ENCODE results near the gene MYRF. TPM values are rescaled to one million over a fixed set of nuclear protein-coding genes. Genes with fewer than 3 reads are reported as not detected.

Gene MYRF
- total RNA-seq, 3 donors from 2014 or later (not counting 1 experiment from before 2014, with no cell fraction given) = 4.9 to 15.3 (median 7.3) TPM

DNA sequence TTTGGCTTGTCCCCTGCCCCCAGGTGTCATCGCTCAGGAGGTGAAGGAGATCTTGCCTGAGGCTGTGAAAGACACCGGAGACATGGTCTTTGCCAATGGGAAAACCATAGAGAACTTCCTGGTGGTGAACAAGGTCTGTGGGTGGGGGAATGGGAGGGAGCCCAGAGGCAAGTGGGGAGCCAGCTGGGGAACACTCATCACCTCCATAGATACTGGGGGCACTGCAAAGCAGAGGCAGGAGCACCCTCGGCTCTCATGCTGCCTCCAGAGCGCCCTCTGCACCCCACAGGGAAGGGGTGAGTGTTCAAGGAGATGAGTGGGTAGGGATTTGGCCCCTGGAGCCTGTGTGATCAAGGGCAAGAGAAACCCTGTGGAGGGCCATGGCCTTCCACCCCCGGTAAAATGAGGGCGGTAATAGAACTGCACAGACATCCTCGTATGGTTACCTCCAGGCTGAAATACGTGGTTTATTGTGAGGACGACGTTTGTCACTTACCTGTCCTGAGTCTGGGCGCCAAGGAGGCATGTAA is 26.0 kb downstream of the MYRF start:
- Mint-ChIP-seq H3K27ac (no peak overlapping the region), H3K27me3 (ENCODE audit: low read depth in 2 of 2) (no peaks in the 10 kb centered on the region), H3K9me3 (no peaks in the 10 kb centered on the region), H3K4me1 (peaks cover 13 to 28% of the 10 kb centered on the region in 2 donors), H3K36me3 (no peaks in the 10 kb centered on the region), H3K4me3 (peak overlapping the region; percentile 17)
- H3K9me3 ChIP-seq (ENCODE audit: control insufficient read depth, insufficient read depth, low read length) = no peaks in the 10 kb centered on the region
- intact Hi-C loops (cut with micrococcal nuclease) = no loop called here
- peaks cover 33% of the 10 kb centered on the region for H3K4me1 ChIP-seq (ENCODE audit: control insufficient read depth, insufficient read depth, low read length)
- no peak overlapping the region for H3K4me3 ChIP-seq (ENCODE audit: low read length)
- WGBS (ENCODE audit: insufficient coverage) = 88% methylated on average over 11 of the region's 11 CpGs
- H3K27me3 ChIP-seq (ENCODE audit: control insufficient read depth, insufficient read depth, low read length) = no peaks in the 10 kb centered on the region
- DNase-seq (no peak), ATAC-seq (no peak)
- TF ChIP-seq, protein P1, sequence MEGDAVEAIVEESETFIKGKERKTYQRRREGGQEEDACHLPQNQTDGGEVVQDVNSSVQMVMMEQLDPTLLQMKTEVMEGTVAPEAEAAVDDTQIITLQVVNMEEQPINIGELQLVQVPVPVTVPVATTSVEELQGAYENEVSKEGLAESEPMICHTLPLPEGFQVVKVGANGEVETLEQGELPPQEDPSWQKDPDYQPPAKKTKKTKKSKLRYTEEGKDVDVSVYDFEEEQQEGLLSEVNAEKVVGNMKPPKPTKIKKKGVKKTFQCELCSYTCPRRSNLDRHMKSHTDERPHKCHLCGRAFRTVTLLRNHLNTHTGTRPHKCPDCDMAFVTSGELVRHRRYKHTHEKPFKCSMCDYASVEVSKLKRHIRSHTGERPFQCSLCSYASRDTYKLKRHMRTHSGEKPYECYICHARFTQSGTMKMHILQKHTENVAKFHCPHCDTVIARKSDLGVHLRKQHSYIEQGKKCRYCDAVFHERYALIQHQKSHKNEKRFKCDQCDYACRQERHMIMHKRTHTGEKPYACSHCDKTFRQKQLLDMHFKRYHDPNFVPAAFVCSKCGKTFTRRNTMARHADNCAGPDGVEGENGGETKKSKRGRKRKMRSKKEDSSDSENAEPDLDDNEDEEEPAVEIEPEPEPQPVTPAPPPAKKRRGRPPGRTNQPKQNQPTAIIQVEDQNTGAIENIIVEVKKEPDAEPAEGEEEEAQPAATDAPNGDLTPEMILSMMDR (IDR thresholded peaks at IDR 0.05) = no peak
- no peak overlapping the region for H3K27ac ChIP-seq (ENCODE audit: low read length)
- H3K36me3 ChIP-seq (ENCODE audit: control insufficient read depth, insufficient read depth, low read length) = no peaks in the 10 kb centered on the region

DNA sequence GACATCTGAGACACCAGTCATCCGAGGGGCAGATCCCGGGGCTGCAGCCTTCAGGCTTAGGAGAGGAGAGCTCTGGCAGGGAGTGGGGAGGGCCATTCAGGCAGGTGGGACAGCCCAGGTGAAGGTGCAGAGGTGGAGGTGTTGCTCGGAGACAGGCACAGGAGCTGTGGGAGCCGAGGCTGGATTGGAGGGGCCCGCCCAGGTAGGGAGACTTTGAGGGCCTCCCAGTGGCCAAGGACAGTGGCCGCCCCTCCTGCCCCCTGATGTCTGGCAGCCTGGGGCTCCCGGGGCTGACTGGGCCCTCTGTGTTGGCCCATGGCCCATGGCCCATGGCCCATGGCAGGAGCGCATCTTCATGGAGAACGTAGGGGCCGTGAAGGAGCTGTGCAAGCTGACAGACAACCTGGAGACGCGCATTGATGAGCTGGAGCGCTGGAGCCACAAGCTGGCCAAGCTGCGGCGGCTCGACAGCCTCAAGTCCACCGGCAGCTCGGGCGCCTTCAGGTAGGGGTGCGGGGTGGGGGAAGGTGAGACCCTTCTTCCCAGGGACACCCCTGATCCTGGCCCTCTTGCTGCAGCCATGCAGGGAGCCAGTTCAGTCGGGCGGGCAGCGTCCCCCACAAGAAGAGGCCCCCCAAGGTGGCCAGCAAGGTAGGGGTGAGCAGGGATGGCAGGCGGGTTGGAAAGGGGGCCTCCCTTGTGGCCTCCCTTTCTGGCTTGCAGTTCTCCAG is 26.6 kb downstream of the MYRF start:
- Histone ChIP-seq H3K9me3 (ENCODE audit: control insufficient read depth, insufficient read depth, low read length) (no peaks in the 10 kb centered on the region), H3K27ac (ENCODE audit: low read length) (no peak overlapping the region), H3K27me3 (ENCODE audit: control insufficient read depth, insufficient read depth, low read length) (no peaks in the 10 kb centered on the region), H3K4me3 (ENCODE audit: low read length) (no peak overlapping the region), H3K4me1 (ENCODE audit: control insufficient read depth, insufficient read depth, low read length) (peaks cover 33% of the 10 kb centered on the region), H3K36me3 (ENCODE audit: control insufficient read depth, insufficient read depth, low read length) (no peaks in the 10 kb centered on the region)
- Mint-ChIP-seq H3K27me3 (ENCODE audit: low read depth in 2 of 2) (no peaks in the 10 kb centered on the region), H3K9me3 (no peaks in the 10 kb centered on the region), H3K27ac (no peak overlapping the region), H3K4me1 (peaks cover 13 to 28% of the 10 kb centered on the region in 2 donors), H3K4me3 (no peak overlapping the region), H3K36me3 (no peaks in the 10 kb centered on the region)
- 96% methylated on average over 24 of the region's 24 CpGs for WGBS (ENCODE audit: insufficient coverage)
- ATAC-seq = no peak
- intact Hi-C loops (cut with micrococcal nuclease) = no loop called here
- TF ChIP-seq, protein P1 (IDR thresholded peaks at IDR 0.05) = no peak
- DNase-seq = no peak

DNA sequence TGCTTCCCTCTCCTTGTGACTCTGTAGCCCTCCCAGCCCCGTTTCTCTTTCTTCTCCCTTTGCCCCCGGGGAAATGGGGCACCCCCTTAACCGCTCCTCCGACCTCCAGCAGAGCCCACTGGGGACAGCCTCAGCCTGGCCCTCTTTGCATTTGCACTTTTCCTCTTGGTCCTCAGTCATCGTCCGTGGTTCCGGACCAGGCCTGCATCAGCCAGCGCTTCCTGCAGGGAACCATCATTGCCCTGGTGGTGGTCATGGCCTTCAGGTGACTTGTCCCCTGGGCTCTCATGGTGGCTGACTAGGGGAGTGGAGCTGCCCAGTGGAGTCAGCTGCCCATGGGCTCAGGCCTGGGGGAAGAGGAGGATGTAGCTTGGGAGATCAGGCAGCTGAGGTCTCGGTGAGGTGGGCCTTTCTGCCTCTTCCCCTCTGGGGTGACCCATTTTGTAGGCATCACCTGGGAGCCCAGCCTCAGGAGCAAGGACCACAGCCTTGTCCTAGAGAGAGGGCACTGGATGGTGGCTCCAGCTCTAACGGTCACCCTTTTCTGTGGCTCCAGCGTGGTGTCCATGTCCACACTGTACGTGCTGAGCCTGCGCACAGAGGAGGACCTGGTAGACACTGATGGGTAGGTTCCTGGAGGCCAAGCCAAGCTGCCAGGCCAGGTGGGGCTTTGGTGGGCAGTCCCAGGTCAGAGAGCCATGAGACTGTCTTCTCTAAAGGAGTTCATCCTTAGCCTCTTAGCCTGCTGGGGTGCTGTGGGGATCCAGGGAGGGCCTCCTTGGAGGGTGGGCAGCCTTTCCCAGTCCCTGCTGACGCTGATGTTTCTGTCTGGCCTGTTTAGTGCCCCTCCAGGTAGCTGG is 27.5 kb downstream of the MYRF start:
- Histone ChIP-seq H3K27me3 (ENCODE audit: control insufficient read depth, insufficient read depth, low read length) (no peaks in the 10 kb centered on the region), H3K27ac (ENCODE audit: low read length) (no peak overlapping the region), H3K4me3 (ENCODE audit: low read length) (no peak overlapping the region), H3K4me1 (ENCODE audit: control insufficient read depth, insufficient read depth, low read length) (peaks cover 31% of the 10 kb centered on the region), H3K9me3 (ENCODE audit: control insufficient read depth, insufficient read depth, low read length) (no peaks in the 10 kb centered on the region), H3K36me3 (ENCODE audit: control insufficient read depth, insufficient read depth, low read length) (no peaks in the 10 kb centered on the region)
- TF ChIP-seq, protein P1 (IDR thresholded peaks at IDR 0.05) = no peak
- no peaks in the 10 kb centered on the region for H3K36me3 Mint-ChIP-seq
- H3K27me3 Mint-ChIP-seq (ENCODE audit: low read depth in 2 of 2) = no peaks in the 10 kb centered on the region
- intact Hi-C loops (cut with micrococcal nuclease) = no loop called here
- no peak for ATAC-seq
- H3K27ac Mint-ChIP-seq = no peak overlapping the region
- H3K4me3 Mint-ChIP-seq = peak overlapping the region; percentile 13
- no peak for DNase-seq
- peaks cover 13 to 26% of the 10 kb centered on the region in 2 donors for H3K4me1 Mint-ChIP-seq
- H3K9me3 Mint-ChIP-seq = no peaks in the 10 kb centered on the region
- 93% methylated on average over 14 of the region's 14 CpGs for WGBS (ENCODE audit: insufficient coverage)
